Prostate gland (tissue), 2 donors: Measurements from ENCODE around the gene LYRM2.

Experiments
- POLR2A ChIP-seq: fragments of 450-650 bp; IDR thresholded peaks from one replicate; pipeline ENCODE4 v1.6.1; 2016; ENCODE audit warnings: antibody characterized with exemption, mild to moderate bottlenecking
- POLR2AphosphoS5 ChIP-seq: sonication (generic); formaldehyde crosslinking; IDR thresholded peaks from one replicate; pipeline ENCODE4 v1.6.1; 2017; ENCODE audit warnings: antibody characterized with exemption
- TF ChIP-seq, protein P1 (sequence below), 4 experiments: fragments of 200-600 bp in 2 of 4; fragments of 450-650 bp in 2 of 4; sonication (generic) in 2 of 4; IDR thresholded peaks; 1 replicate in 3 of 4; 2 replicates in 1 of 4; pipeline ENCODE4 v1.5.1; 2016 to 2019; ENCODE audit warnings: antibody characterized with exemption in 4 of 4, mild to moderate bottlenecking in 2 of 4, moderate library complexity in 2 of 4

GRCh38 chr6:89599727-89600126 lies 38.8 kb downstream of the LYRM2 start:
- no peak for TF ChIP-seq POLR2A
- TF ChIP-seq, protein P1, sequence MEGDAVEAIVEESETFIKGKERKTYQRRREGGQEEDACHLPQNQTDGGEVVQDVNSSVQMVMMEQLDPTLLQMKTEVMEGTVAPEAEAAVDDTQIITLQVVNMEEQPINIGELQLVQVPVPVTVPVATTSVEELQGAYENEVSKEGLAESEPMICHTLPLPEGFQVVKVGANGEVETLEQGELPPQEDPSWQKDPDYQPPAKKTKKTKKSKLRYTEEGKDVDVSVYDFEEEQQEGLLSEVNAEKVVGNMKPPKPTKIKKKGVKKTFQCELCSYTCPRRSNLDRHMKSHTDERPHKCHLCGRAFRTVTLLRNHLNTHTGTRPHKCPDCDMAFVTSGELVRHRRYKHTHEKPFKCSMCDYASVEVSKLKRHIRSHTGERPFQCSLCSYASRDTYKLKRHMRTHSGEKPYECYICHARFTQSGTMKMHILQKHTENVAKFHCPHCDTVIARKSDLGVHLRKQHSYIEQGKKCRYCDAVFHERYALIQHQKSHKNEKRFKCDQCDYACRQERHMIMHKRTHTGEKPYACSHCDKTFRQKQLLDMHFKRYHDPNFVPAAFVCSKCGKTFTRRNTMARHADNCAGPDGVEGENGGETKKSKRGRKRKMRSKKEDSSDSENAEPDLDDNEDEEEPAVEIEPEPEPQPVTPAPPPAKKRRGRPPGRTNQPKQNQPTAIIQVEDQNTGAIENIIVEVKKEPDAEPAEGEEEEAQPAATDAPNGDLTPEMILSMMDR (IDR thresholded peaks at IDR 0.05): no peak
- no peak for TF ChIP-seq POLR2AphosphoS5
